ENCODE data around the gene GRIN3A.

DNA sequence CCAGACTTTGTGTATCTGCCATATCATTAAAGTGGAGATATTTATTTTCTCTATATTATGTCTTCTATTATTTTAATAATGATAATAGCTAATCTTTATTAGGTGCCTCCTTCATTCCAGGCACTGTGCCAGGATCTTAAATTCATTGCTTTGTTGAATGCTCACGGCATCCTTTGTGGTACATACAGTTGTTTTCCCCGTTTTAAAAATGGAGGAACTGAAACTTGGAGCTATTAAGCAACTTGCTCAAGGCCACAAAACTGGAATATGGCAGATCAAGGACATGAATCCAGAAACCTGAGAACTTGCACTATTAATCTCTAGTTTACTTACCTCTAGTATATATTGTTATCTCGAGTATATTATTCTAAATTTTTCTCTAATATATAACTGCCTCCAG lies 102.2 kb downstream of the GRIN3A start:
- TF ChIP-seq, protein P1, sequence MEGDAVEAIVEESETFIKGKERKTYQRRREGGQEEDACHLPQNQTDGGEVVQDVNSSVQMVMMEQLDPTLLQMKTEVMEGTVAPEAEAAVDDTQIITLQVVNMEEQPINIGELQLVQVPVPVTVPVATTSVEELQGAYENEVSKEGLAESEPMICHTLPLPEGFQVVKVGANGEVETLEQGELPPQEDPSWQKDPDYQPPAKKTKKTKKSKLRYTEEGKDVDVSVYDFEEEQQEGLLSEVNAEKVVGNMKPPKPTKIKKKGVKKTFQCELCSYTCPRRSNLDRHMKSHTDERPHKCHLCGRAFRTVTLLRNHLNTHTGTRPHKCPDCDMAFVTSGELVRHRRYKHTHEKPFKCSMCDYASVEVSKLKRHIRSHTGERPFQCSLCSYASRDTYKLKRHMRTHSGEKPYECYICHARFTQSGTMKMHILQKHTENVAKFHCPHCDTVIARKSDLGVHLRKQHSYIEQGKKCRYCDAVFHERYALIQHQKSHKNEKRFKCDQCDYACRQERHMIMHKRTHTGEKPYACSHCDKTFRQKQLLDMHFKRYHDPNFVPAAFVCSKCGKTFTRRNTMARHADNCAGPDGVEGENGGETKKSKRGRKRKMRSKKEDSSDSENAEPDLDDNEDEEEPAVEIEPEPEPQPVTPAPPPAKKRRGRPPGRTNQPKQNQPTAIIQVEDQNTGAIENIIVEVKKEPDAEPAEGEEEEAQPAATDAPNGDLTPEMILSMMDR (IDR thresholded peaks at IDR 0.05): no peak
- no peak for TF ChIP-seq POLR2A (IDR thresholded peaks at IDR 0.05)
